ENCODE measurements around the gene TM7SF2. TPM values are rescaled to one million over a fixed set of nuclear protein-coding genes. Genes with fewer than 3 reads are reported as not detected.

The TM7SF2 gene
- total RNA-seq, 1 experiment from 2014 or later = 49.5 TPM

GRCh38 chr11:65103476-65103875 lies 8.2 kb upstream of the TM7SF2 start:
- CTCF ChIA-PET = interaction anchor here (0.7 kb wide), 1 partner anchor 520 kb away, joined by 4 read pairs; no protein-coding TSS in a partner anchor
- no peak for DNase-seq
- BruUV-seq (replicated peaks) = no TSS peak
- intact Hi-C loops (cut with micrococcal nuclease; ENCODE audit: unreplicated experiment) = no loop called here
- Histone ChIP-seq H3K27me3 (ENCODE audit: insufficient read depth, low read depth) (no peaks in the 10 kb centered on the region), H3K36me3 (ENCODE audit: low read depth) (0 out of 2 replicates have a peak, but pooled peaks cover 2% of the 10 kb centered on the region), H3K4me2 (no peak overlapping the region), H3K4me3 (no peak overlapping the region), H2AFZ (no peak overlapping the region), H3K27ac (no peak overlapping the region), H3F3A (ENCODE audit: insufficient read depth, low read depth) (peaks cover 26% of the 10 kb centered on the region), H3K4me1 (replicated peaks; ENCODE audit: insufficient read depth) (peaks cover 8% of the 10 kb centered on the region), H3K9me2 (ENCODE audit: insufficient read depth) (no peaks in the 10 kb centered on the region), H4K20me1 (ENCODE audit: insufficient read depth) (no peaks in the 10 kb centered on the region; the same call in 1 of the 2 replicates), H3K79me2 (ENCODE audit: low read depth) (peaks cover 29% of the 10 kb centered on the region), H3K9me3 (ENCODE audit: insufficient read depth, low read depth) (no peaks in the 10 kb centered on the region)
- POLR2A ChIA-PET (ENCODE audit: unreplicated experiment) = no interaction called here
- TF ChIP-seq EZH2 (IDR thresholded peaks at IDR 0.05; ENCODE audit: low read depth) (no peak), CTCF (conservative IDR thresholded peaks at IDR 0.05) (no peak)

DNA sequence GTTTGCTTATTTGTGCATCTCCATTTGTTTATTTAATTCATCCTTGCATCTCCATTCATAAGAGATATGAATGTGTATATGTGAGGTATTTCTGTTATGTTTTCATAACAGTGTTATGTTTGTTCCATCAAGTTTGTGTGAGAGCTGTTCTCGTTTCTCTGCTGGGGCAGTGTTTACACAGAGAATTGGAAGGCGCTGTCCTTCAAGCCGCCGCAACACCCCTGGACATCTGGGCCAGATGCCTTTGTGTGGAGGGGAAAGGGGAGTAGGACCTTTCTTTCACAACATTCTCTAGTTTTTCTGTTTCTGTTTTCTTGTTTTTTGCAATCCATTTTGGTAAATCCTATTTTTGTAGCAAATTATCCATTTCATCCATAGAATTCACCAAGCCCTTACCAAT lies 7.0 kb upstream of the TM7SF2 start:
- Histone ChIP-seq H3K9me3 (ENCODE audit: insufficient read depth, low read depth) (no peaks in the 10 kb centered on the region), H3F3A (ENCODE audit: insufficient read depth, low read depth) (peaks cover 36% of the 10 kb centered on the region), H4K20me1 (ENCODE audit: insufficient read depth) (no peaks in the 10 kb centered on the region; the same call in 1 of the 2 replicates), H2AFZ (no peak overlapping the region), H3K4me1 (replicated peaks; ENCODE audit: insufficient read depth) (peaks cover 14% of the 10 kb centered on the region), H3K4me3 (no peak overlapping the region), H3K27ac (no peak overlapping the region), H3K27me3 (ENCODE audit: insufficient read depth, low read depth) (no peaks in the 10 kb centered on the region), H3K4me2 (no peak overlapping the region), H3K79me2 (ENCODE audit: low read depth) (peaks cover 17% of the 10 kb centered on the region), H3K9me2 (ENCODE audit: insufficient read depth) (no peaks in the 10 kb centered on the region), H3K36me3 (ENCODE audit: low read depth) (no peaks in the 10 kb centered on the region)
- no peak for TF ChIP-seq CTCF (conservative IDR thresholded peaks at IDR 0.05)
- TF ChIP-seq EZH2 (IDR thresholded peaks at IDR 0.05; ENCODE audit: low read depth) = no peak
- CTCF ChIA-PET = no interaction called here
- intact Hi-C loops (cut with micrococcal nuclease; ENCODE audit: unreplicated experiment) = no loop called here
- POLR2A ChIA-PET (ENCODE audit: unreplicated experiment) = no interaction called here
- BruUV-seq (replicated peaks) = no TSS peak
- no peak for DNase-seq

DNA sequence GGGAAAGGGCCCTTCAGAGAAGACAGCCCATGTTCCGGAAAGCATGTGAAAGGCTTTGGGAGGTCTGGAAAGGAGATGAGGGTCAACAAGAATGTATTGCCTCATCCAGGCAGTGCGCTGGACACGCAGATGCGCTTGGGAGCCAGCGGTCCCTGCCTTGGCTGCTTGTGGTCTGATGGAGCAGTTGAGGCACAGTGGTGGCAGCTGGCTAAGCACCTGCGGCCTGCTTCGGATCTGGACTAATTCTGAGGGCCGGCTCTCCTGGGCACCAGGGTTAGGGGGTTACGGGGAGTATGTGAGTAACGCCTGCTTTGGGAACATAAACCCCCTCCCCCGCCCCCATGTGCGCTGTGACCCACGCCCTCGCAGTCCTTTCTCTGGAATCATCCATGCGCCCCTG lies 4.6 kb upstream of the TM7SF2 start:
- DNase-seq = no peak
- Histone ChIP-seq H3K9me2 (ENCODE audit: insufficient read depth) (no peaks in the 10 kb centered on the region), H4K20me1 (ENCODE audit: insufficient read depth) (no peaks in the 10 kb centered on the region; the same call in 1 of the 2 replicates), H3K4me3 (no peak overlapping the region), H3K27ac (no peak overlapping the region), H3K4me1 (replicated peaks; ENCODE audit: insufficient read depth) (peaks cover 15% of the 10 kb centered on the region), H3K79me2 (ENCODE audit: low read depth) (peaks cover 16% of the 10 kb centered on the region), H3K36me3 (ENCODE audit: low read depth) (no peaks in the 10 kb centered on the region), H3F3A (ENCODE audit: insufficient read depth, low read depth) (peaks cover 36% of the 10 kb centered on the region), H2AFZ (no peak overlapping the region), H3K4me2 (no peak overlapping the region), H3K27me3 (ENCODE audit: insufficient read depth, low read depth) (no peaks in the 10 kb centered on the region), H3K9me3 (ENCODE audit: insufficient read depth, low read depth) (no peaks in the 10 kb centered on the region)
- CTCF ChIA-PET = no interaction called here
- no TSS peak for BruUV-seq (replicated peaks)
- intact Hi-C loops (cut with micrococcal nuclease; ENCODE audit: unreplicated experiment) = no loop called here
- POLR2A ChIA-PET (ENCODE audit: unreplicated experiment) = no interaction called here
- no peak for TF ChIP-seq CTCF (conservative IDR thresholded peaks at IDR 0.05)
- TF ChIP-seq EZH2 (IDR thresholded peaks at IDR 0.05; ENCODE audit: low read depth) = no peak
